HUES64 (cell line): ENCODE results near the gene C17orf78.

Experiments used
- H3K27ac ChIP-seq: 2 replicates; pipeline ENCODE4 v1.7.0; 2013; ENCODE audit warnings: low read depth, low read length, inconsistent platforms
- H3K27me3 ChIP-seq: 2 replicates; pipeline ENCODE4 v1.6.1; 2013; ENCODE audit warnings: mild to moderate bottlenecking, low read length; ENCODE audit not compliant: insufficient read depth
- H3K36me3 ChIP-seq: 2 replicates; pipeline ENCODE4 v1.6.1; 2013; ENCODE audit warnings: mild to moderate bottlenecking, low read length; ENCODE audit not compliant: insufficient read depth
- H3K4me1 ChIP-seq: 2 replicates; pipeline ENCODE4 v1.6.1; 2013; ENCODE audit warnings: mild to moderate bottlenecking, low read length, moderate library complexity; ENCODE audit not compliant: insufficient read depth
- H3K4me3 ChIP-seq: 2 replicates; pipeline ENCODE4 v1.5.1; 2013; ENCODE audit warnings: mild to moderate bottlenecking, low read length, moderate library complexity
- H3K9ac ChIP-seq: 2 replicates; pipeline ENCODE4 v1.6.1; 2013; ENCODE audit warnings: mild to moderate bottlenecking, low read depth, low read length
- H3K9me3 ChIP-seq: 2 replicates; pipeline ENCODE4 v1.6.1; 2013; ENCODE audit warnings: low read depth, low read length; ENCODE audit not compliant: insufficient read depth
- WGBS: fragments of 150-250, 120-280 bp; methylation state at CpG from one replicate; pipeline ENCODE4 v1.1.7; 2013; ENCODE audit warnings: missing lambda C conversion rate; 5-methylcytosine and 5-hydroxymethylcytosine counted together

The C17orf78 gene

GRCh38 chr17:37358830-37359681 lies 16.7 kb upstream of the C17orf78 start:
- peaks cover 13% of the 10 kb centered on the region for H3K36me3 ChIP-seq
- H3K9me3 ChIP-seq = no peaks in the 10 kb centered on the region
- peak overlapping the region; percentile 91 for H3K9ac ChIP-seq
- under 1% methylated on average over 88 of the region's 88 CpGs for WGBS
- H3K4me3 ChIP-seq = peak overlapping the region; percentile 89
- no peaks in the 10 kb centered on the region for H3K27me3 ChIP-seq
- peak overlapping the region; percentile 87 for H3K27ac ChIP-seq
- H3K4me1 ChIP-seq = peaks cover 25% of the 10 kb centered on the region

GRCh38 chr17:37359682-37360188 lies 16.1 kb upstream of the C17orf78 start:
- Histone ChIP-seq H3K4me1 (peaks cover 25% of the 10 kb centered on the region), H3K36me3 (peaks cover 6% of the 10 kb centered on the region), H3K27ac (peak overlapping the region; percentile 71; the same call in 1 of the 2 replicates), H3K4me3 (peak overlapping the region; percentile 53), H3K27me3 (no peaks in the 10 kb centered on the region), H3K9me3 (no peaks in the 10 kb centered on the region), H3K9ac (peak overlapping the region; percentile 56)
- WGBS = 34% methylated on average over 18 of the region's 18 CpGs

GRCh38 chr17:37360632-37361031 lies 15.2 kb upstream of the C17orf78 start:
- H3K27me3 ChIP-seq = no peaks in the 10 kb centered on the region
- no peak overlapping the region for H3K9ac ChIP-seq
- no peak overlapping the region for H3K27ac ChIP-seq
- peaks cover 6% of the 10 kb centered on the region for H3K36me3 ChIP-seq
- 93% methylated on average over 1 of the region's 3 CpGs for WGBS
- peaks cover 25% of the 10 kb centered on the region for H3K4me1 ChIP-seq
- H3K9me3 ChIP-seq = no peaks in the 10 kb centered on the region
- no peak overlapping the region for H3K4me3 ChIP-seq

GRCh38 chr17:37361543-37361942 lies 14.2 kb upstream of the C17orf78 start:
- WGBS = 94% methylated on average over 4 of the region's 4 CpGs
- H3K36me3 ChIP-seq = peaks cover 6% of the 10 kb centered on the region
- H3K27me3 ChIP-seq = no peaks in the 10 kb centered on the region
- no peaks in the 10 kb centered on the region for H3K9me3 ChIP-seq
- no peak overlapping the region for H3K9ac ChIP-seq
- no peak overlapping the region for H3K4me3 ChIP-seq
- H3K4me1 ChIP-seq = peaks cover 24% of the 10 kb centered on the region
- no peak overlapping the region for H3K27ac ChIP-seq

- Histone ChIP-seq H3K4me3 (no peak overlapping the region), H3K9ac (no peak overlapping the region), H3K9me3 (no peaks in the 10 kb centered on the region), H3K27me3 (no peaks in the 10 kb centered on the region), H3K27ac (no peak overlapping the region), H3K36me3 (no peaks in the 10 kb centered on the region), H3K4me1 (0 out of 2 replicates have a peak, but pooled peaks cover 2% of the 10 kb centered on the region)
- WGBS = 84% methylated on average over 1 of the region's 1 CpG
Measured at GRCh38 chr17:37365589-37365988, 10.2 kb upstream of the C17orf78 start.

- H3K27ac ChIP-seq = no peak overlapping the region
- H3K4me1 ChIP-seq = no peaks in the 10 kb centered on the region
- 92% methylated on average over 3 of the region's 3 CpGs for WGBS
- no peak overlapping the region for H3K4me3 ChIP-seq
- H3K27me3 ChIP-seq = no peaks in the 10 kb centered on the region
- no peak overlapping the region for H3K9ac ChIP-seq
- H3K9me3 ChIP-seq = no peaks in the 10 kb centered on the region
- H3K36me3 ChIP-seq = no peaks in the 10 kb centered on the region
Measured at GRCh38 chr17:37368577-37368976, 7.2 kb upstream of the C17orf78 start.

- no peaks in the 10 kb centered on the region for H3K4me1 ChIP-seq
- no peak overlapping the region for H3K4me3 ChIP-seq
- no peak overlapping the region for H3K27ac ChIP-seq
- no peaks in the 10 kb centered on the region for H3K9me3 ChIP-seq
- no peaks in the 10 kb centered on the region for H3K36me3 ChIP-seq
- no peak overlapping the region for H3K9ac ChIP-seq
- H3K27me3 ChIP-seq = no peaks in the 10 kb centered on the region
- 20% methylated on average over 4 of the region's 4 CpGs for WGBS
Measured at GRCh38 chr17:37373530-37374159, 2.1 kb upstream of the C17orf78 start.

GRCh38 chr17:37382056-37382455 lies 6.3 kb downstream of the C17orf78 start:
- no peak overlapping the region for H3K4me3 ChIP-seq
- H3K27ac ChIP-seq = no peak overlapping the region
- no peak overlapping the region for H3K9ac ChIP-seq
- WGBS = no CpG with 5 or more reads among the region's 1 CpG
- no peaks in the 10 kb centered on the region for H3K36me3 ChIP-seq
- no peaks in the 10 kb centered on the region for H3K4me1 ChIP-seq
- no peaks in the 10 kb centered on the region for H3K9me3 ChIP-seq
- no peaks in the 10 kb centered on the region for H3K27me3 ChIP-seq

GRCh38 chr17:37384560-37385149 lies 8.9 kb downstream of the C17orf78 start:
- Histone ChIP-seq H3K36me3 (no peaks in the 10 kb centered on the region), H3K27ac (no peak overlapping the region), H3K4me1 (no peaks in the 10 kb centered on the region), H3K4me3 (no peak overlapping the region), H3K9me3 (no peaks in the 10 kb centered on the region), H3K9ac (no peak overlapping the region), H3K27me3 (no peaks in the 10 kb centered on the region)
- WGBS = 94% methylated on average over 3 of the region's 3 CpGs

- no peak overlapping the region for H3K27ac ChIP-seq
- H3K27me3 ChIP-seq = no peaks in the 10 kb centered on the region
- H3K9me3 ChIP-seq = no peaks in the 10 kb centered on the region
- H3K9ac ChIP-seq = no peak overlapping the region
- no peaks in the 10 kb centered on the region for H3K36me3 ChIP-seq
- H3K4me3 ChIP-seq = no peak overlapping the region
- H3K4me1 ChIP-seq = no peaks in the 10 kb centered on the region
Measured at GRCh38 chr17:37385474-37385990, 9.7 kb downstream of the C17orf78 start.

- Histone ChIP-seq H3K27ac (no peak overlapping the region), H3K9me3 (no peaks in the 10 kb centered on the region), H3K4me3 (no peak overlapping the region), H3K27me3 (no peaks in the 10 kb centered on the region), H3K36me3 (no peaks in the 10 kb centered on the region), H3K4me1 (no peaks in the 10 kb centered on the region), H3K9ac (no peak overlapping the region)
- 92% methylated on average over 3 of the region's 5 CpGs for WGBS
Measured at GRCh38 chr17:37386462-37386861, 10.7 kb downstream of the C17orf78 start.
